Loucy (cell line): ENCODE results near the gene NNAT.

Source experiments
- EZH2phosphoT487 ChIP-seq: fragments of 200-600 bp; IDR thresholded peaks from 2 replicates; pipeline ENCODE4 v1.6.1; 2018; ENCODE audit warnings: antibody characterized with exemption, mild to moderate bottlenecking, moderate library complexity, borderline replicate concordance
- TF ChIP-seq, protein P1 (sequence below): fragments of 200-600 bp; sonication (generic); conservative IDR thresholded peaks from 2 replicates; pipeline ENCODE4 v1.5.1; 2014; ENCODE audit warnings: mild to moderate bottlenecking, antibody characterized with exemption, low read length

DNA sequence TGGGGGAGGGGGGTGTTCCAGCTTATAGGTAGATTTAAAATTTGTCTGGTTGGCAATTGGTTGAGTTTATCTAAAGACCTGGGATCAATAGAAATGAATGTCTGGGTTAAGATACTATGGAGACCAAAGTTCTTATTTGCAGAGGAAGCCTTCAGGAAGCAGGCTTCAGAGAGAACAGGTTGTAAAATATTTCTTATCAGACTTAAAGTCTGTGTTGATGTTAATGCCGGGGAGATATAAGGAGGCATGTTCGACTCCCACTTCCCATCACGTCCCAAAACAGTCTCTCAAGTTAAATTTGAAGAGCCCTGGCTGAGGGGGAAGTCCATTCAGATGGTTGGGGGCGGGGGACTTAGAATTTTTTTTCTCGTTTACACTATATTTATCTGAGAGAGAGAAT, 19.0 kb downstream of the NNAT start:
- TF ChIP-seq, protein P1, sequence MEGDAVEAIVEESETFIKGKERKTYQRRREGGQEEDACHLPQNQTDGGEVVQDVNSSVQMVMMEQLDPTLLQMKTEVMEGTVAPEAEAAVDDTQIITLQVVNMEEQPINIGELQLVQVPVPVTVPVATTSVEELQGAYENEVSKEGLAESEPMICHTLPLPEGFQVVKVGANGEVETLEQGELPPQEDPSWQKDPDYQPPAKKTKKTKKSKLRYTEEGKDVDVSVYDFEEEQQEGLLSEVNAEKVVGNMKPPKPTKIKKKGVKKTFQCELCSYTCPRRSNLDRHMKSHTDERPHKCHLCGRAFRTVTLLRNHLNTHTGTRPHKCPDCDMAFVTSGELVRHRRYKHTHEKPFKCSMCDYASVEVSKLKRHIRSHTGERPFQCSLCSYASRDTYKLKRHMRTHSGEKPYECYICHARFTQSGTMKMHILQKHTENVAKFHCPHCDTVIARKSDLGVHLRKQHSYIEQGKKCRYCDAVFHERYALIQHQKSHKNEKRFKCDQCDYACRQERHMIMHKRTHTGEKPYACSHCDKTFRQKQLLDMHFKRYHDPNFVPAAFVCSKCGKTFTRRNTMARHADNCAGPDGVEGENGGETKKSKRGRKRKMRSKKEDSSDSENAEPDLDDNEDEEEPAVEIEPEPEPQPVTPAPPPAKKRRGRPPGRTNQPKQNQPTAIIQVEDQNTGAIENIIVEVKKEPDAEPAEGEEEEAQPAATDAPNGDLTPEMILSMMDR = no peak
- TF ChIP-seq EZH2phosphoT487 = no peak
